ENCODE results near the gene GOLPH3L.

DNA sequence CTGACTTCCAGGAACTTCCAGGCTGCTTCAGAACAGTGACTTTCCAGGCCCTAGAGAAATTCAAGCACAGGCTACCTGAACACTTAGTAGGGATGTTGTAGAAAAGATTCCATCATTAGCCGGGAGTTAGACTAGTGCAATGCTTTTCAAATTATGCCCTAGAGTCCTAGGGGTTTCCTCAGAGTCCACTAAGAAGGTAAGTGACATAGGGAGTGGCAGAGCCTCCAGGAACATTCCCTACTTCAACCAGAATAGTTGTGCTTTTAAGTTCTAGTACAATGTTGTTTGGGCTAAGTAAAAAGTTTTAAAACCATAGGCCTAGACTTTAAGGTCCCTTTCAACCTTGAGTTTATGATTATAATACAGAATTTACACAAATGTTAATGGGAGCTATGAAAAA lies 9.1 kb upstream of the GOLPH3L start:
- TF ChIP-seq POLR2A (IDR thresholded peaks at IDR 0.05) (no peak), POLR2AphosphoS5 (IDR thresholded peaks at IDR 0.05) (no peak)
- TF ChIP-seq, protein P1, sequence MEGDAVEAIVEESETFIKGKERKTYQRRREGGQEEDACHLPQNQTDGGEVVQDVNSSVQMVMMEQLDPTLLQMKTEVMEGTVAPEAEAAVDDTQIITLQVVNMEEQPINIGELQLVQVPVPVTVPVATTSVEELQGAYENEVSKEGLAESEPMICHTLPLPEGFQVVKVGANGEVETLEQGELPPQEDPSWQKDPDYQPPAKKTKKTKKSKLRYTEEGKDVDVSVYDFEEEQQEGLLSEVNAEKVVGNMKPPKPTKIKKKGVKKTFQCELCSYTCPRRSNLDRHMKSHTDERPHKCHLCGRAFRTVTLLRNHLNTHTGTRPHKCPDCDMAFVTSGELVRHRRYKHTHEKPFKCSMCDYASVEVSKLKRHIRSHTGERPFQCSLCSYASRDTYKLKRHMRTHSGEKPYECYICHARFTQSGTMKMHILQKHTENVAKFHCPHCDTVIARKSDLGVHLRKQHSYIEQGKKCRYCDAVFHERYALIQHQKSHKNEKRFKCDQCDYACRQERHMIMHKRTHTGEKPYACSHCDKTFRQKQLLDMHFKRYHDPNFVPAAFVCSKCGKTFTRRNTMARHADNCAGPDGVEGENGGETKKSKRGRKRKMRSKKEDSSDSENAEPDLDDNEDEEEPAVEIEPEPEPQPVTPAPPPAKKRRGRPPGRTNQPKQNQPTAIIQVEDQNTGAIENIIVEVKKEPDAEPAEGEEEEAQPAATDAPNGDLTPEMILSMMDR (IDR thresholded peaks at IDR 0.05), result no peak
